ENCODE measurements around the gene CKS1B.

CKS1B gene

DNA sequence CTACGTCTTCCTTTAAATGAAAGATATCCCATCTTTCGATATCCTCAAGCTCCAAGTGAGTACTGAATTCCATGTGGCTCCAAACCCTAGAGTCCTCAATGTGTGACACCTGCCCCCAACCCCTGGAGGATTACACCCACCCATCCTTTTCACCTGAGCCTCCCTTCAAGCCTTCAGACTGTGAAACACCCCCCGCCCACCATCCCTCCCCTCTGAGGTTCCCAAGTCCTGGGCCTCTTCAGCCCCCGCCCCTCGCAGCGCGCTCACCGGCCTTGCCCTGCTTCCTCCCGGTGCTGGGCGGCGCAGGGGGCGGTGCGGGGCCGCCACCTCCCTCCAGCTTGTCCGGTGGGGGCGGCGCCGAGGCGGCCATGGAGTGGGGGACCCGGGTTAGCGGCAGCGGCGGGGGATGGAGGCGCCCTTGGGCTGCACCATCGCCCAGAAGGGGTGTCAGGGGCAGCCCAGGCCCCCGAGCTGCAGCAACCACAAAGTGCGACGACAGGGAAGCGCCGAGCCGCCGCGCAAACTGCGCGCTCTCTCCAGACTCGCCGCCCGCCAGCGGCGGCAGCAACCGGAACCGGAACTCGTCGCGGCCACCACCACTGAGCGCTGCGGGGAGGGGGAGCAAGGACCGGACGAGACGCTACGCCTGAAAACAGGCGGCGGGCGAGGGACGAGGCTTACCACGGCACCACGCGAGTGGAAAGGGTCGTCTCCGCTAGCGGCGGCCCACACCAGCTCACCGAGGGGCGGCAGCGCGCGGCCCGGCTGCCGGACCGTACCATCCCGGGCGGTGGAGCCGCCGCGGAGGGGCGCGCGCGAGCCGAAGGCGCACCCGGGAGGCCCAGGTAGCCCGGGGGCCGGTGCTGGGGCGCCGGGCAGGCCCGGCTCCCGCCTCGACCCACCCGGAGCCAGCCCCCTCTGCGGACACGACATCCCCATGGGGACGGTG lies 13.0 kb upstream of the CKS1B start, which contains the start of gene PYGO2:
PYGO2 (minus strand) TSS at position 576 of the 949 bp plus-strand sequence; CDS start at position 370, 206 bp downstream.
- TF ChIP-seq, protein P1, sequence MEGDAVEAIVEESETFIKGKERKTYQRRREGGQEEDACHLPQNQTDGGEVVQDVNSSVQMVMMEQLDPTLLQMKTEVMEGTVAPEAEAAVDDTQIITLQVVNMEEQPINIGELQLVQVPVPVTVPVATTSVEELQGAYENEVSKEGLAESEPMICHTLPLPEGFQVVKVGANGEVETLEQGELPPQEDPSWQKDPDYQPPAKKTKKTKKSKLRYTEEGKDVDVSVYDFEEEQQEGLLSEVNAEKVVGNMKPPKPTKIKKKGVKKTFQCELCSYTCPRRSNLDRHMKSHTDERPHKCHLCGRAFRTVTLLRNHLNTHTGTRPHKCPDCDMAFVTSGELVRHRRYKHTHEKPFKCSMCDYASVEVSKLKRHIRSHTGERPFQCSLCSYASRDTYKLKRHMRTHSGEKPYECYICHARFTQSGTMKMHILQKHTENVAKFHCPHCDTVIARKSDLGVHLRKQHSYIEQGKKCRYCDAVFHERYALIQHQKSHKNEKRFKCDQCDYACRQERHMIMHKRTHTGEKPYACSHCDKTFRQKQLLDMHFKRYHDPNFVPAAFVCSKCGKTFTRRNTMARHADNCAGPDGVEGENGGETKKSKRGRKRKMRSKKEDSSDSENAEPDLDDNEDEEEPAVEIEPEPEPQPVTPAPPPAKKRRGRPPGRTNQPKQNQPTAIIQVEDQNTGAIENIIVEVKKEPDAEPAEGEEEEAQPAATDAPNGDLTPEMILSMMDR (IDR thresholded peaks at IDR 0.05; ENCODE audit: borderline replicate concordance, insufficient read depth, low read depth, low read length), result peak; percentile 65; the same call in 1 of the 2 replicates

GRCh38 chr1:154962156-154962749 lies 12.2 kb upstream of the CKS1B start:
- TF ChIP-seq, protein P1 (IDR thresholded peaks at IDR 0.05; ENCODE audit: borderline replicate concordance, insufficient read depth, low read depth, low read length), result no peak
- H3K4me3 ChIP-seq (ENCODE audit: low read depth, low read length), result peak overlapping the region; percentile 99

More for the DNA sequence above, 13.0 kb upstream of the CKS1B start, which contains the start of gene PYGO2:
- H3K4me3 ChIP-seq (ENCODE audit: low read depth, low read length), result peak within 1 kb of the TSS; percentile 99

DNA sequence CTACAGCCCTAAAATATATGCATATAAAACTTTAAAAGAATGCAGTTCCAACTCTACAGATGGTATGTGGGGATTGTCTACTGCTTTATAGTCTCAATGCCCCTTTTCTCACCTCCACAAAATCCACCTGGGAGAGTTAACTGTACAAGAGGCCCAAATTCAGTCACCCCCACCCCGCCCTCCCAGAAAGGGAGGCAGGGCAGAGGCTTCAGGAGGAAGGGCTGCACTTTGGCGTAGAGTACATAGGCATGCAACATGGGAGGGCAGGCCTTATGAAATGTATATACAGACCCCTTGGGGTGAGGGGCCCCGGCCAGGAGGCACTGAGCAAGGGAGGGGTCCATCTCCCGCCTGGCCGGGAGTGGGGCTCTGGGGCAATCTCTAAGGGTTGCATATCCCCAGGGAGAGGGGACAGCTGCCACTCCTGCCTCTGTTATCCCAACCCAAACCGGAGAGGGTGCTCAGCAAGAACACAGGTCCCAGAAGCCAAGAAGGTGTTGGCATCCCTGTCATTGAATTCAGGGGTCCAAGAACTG lies 11.6 kb upstream of the CKS1B start:
- peak overlapping the region; percentile 99 for H3K4me3 ChIP-seq (ENCODE audit: low read depth, low read length)
- TF ChIP-seq, protein P1 (IDR thresholded peaks at IDR 0.05; ENCODE audit: borderline replicate concordance, insufficient read depth, low read depth, low read length), result no peak

DNA sequence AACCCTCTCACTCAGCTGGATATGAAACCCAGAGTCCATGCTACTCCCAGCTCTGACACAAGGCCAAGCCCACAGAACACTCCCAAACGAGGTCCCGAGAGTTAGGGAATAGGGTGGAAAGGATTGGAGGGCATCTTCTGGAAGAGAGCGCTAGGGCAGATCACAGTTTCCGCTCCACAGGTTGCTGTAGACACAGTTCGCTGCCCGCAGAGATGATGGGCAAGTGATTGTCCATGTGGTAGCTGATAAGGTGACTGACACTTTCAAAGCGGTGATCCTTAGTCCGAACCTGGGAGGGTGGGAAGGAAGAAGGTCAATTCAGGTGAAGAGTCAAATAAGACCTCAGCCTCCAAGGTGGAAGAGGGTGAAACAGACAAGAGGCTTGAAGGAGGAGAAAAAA lies 10.8 kb upstream of the CKS1B start:
- no peak overlapping the region for H3K4me3 ChIP-seq (ENCODE audit: low read depth, low read length)

DNA sequence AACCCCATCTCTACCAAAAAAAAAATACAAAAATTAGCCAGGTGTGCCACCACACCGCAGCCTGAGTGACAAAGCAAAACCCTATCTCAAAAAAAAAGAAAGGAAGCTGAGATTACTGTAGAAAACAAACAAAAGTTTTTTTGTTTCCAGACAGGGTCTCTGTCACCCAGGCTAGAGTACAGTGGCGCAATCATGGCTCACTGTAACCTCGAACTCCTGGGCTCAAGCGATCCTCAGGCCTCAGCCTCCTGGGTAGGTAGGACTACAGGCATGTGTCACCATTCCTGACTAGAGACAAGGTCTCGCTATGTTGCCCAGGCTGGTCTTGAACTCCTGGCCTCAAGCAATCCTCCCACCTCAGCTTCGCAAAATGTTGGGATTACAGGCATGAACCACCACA lies 10.1 kb upstream of the CKS1B start:
- no peak overlapping the region for H3K4me3 ChIP-seq (ENCODE audit: low read depth, low read length)
- TF ChIP-seq, protein P1 (IDR thresholded peaks at IDR 0.05; ENCODE audit: borderline replicate concordance, insufficient read depth, low read depth, low read length), result no peak

More for the DNA sequence above, 10.8 kb upstream of the CKS1B start:
- TF ChIP-seq, protein P1 (IDR thresholded peaks at IDR 0.05; ENCODE audit: borderline replicate concordance, insufficient read depth, low read depth, low read length), result no peak

DNA sequence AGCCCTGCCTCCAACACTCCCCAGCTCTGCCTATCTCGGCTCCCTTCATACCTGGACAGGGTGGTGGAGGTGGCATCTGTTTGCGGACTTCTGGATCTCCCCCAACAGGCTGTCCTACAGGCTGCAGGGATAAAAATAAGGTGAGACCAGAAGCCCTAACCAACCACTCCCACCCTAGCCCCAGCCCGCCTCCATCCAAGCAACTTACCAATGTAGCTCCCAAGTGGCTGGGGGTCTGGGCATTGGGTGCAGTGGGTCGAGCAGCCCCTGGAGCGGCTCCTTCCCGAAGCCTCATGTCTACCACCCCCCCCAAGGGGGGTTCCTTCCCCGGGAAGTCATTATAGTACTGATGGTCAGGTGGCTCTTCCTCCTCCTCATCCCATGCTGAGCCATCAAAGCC lies 8.4 kb upstream of the CKS1B start:
- no peak overlapping the region for H3K4me3 ChIP-seq (ENCODE audit: low read depth, low read length)

More for the DNA sequence above, 8.4 kb upstream of the CKS1B start:
- TF ChIP-seq, protein P1 (IDR thresholded peaks at IDR 0.05; ENCODE audit: borderline replicate concordance, insufficient read depth, low read depth, low read length), result no peak
